ENCODE data around the gene CTIF. TPM values are rescaled to one million over a fixed set of nuclear protein-coding genes. Genes with fewer than 3 reads are reported as not detected.

Gene CTIF
- polyA plus RNA-seq, 3 donors: 0.38 to 8.7 (median 1.2) TPM

DNA sequence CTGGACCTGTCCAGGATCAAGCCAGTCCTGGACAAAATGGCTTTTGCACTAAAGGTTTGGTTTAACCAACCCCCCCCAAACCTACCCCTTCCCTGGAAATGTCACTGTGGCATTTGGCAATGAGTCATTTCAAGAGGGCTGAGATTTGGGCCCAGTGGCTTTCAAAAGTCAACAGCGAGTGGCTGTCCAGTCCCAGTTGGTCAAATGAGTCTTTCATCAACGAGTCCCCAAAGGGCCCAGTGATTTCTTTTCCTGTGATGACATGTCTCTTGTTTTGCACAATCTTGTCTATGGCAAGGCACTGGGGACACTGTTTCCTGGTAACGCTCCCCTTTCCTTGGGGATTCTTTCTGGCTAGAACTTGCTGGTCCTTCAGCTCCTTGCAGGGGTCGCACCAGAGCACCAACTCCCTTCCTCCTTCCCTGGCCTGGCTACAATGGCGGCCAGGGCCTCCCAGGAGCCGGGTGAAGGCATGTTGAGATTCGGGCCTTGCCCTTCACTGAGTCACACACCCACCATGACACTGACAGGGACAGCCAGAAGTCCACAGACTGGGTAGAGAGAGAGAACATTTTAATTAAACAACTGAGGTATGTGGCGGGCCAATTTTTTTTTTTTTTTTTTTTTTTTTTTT is 324.7 kb downstream of the CTIF start:
- Histone ChIP-seq H3K27ac (ENCODE audit: low read depth in 1 of 2, low read length in 2 of 2) (no peak overlapping the region), H3K4me2 (replicated peaks; ENCODE audit: extremely low read depth, low read length, poor library complexity, severe bottlenecking) (no peak overlapping the region), H3K79me2 (ENCODE audit: insufficient read depth, low read length) (no peaks in the 10 kb centered on the region), H3K9ac (ENCODE audit: insufficient read depth, low read length, poor library complexity, severe bottlenecking) (no peak overlapping the region), H3K9me3 (replicated peaks in 1 of 2; ENCODE audit: control insufficient read depth in 1 of 2, insufficient read depth in 1 of 2, low read length in 2 of 2) (peaks cover 6 to 7% of the 10 kb centered on the region in 2 donors), H3K36me3 (replicated peaks in 1 of 2; ENCODE audit: control insufficient read depth in 1 of 2, insufficient read depth in 2 of 2, low read length in 2 of 2) (no peaks in the 10 kb centered on the region), H3K27me3 (ENCODE audit: control insufficient read depth in 2 of 2, insufficient read depth in 2 of 2, low read length in 2 of 2) (no peaks in the 10 kb centered on the region), H3K4me3 (replicated peaks in 1 of 3; ENCODE audit: low read depth in 2 of 3, low read length in 3 of 3) (no peak overlapping the region), H3K4me1 (ENCODE audit: control insufficient read depth in 1 of 2, insufficient read depth in 2 of 2, low read length in 2 of 2) (peaks cover under 1% of the 10 kb centered on the region in 2 donors), H2AFZ (ENCODE audit: insufficient read depth, low read depth, low read length, poor library complexity, severe bottlenecking) (no peak overlapping the region), H4K20me1 (ENCODE audit: insufficient read depth, low read length) (no peaks in the 10 kb centered on the region)
- H3K27me3 Mint-ChIP-seq (ENCODE audit: low read depth in 3 of 3): peaks cover 0 to 2% (median under 1%) of the 10 kb centered on the region in 3 donors
- peaks cover 15% of the 10 kb centered on the region for H3K4me1 Mint-ChIP-seq
- intact Hi-C loops (cut with micrococcal nuclease): no loop called here
- no peak overlapping the region for H3K4me3 Mint-ChIP-seq
- H3K27ac Mint-ChIP-seq: peak overlapping the region in 4 of 7 donors; percentile 4 to 63 (median 62)
- TF ChIP-seq, protein P1, sequence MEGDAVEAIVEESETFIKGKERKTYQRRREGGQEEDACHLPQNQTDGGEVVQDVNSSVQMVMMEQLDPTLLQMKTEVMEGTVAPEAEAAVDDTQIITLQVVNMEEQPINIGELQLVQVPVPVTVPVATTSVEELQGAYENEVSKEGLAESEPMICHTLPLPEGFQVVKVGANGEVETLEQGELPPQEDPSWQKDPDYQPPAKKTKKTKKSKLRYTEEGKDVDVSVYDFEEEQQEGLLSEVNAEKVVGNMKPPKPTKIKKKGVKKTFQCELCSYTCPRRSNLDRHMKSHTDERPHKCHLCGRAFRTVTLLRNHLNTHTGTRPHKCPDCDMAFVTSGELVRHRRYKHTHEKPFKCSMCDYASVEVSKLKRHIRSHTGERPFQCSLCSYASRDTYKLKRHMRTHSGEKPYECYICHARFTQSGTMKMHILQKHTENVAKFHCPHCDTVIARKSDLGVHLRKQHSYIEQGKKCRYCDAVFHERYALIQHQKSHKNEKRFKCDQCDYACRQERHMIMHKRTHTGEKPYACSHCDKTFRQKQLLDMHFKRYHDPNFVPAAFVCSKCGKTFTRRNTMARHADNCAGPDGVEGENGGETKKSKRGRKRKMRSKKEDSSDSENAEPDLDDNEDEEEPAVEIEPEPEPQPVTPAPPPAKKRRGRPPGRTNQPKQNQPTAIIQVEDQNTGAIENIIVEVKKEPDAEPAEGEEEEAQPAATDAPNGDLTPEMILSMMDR (IDR thresholded peaks at IDR 0.05): no peak
- 67% methylated on average over 3 of the region's 8 CpGs for WGBS (ENCODE audit: insufficient coverage)
- peaks cover 11 to 19% of the 10 kb centered on the region in 2 donors for H3K36me3 Mint-ChIP-seq
- peaks cover 3 to 16% (median 10%) of the 10 kb centered on the region in 7 donors for H3K9me3 Mint-ChIP-seq
- DNase-seq: peak in 2 of 3 donors; percentile 58 to 63

GRCh38 chr18:48864876-48865275 is 326.0 kb downstream of the CTIF start:
- WGBS (ENCODE audit: insufficient coverage): 99% methylated on average over 12 of the region's 15 CpGs
- no peak overlapping the region for H2AFZ ChIP-seq (ENCODE audit: insufficient read depth, low read depth, low read length, poor library complexity, severe bottlenecking)
- H3K4me1 ChIP-seq (ENCODE audit: control insufficient read depth in 1 of 2, insufficient read depth in 2 of 2, low read length in 2 of 2): peaks cover 9 to 13% of the 10 kb centered on the region in 2 donors
- H3K9ac ChIP-seq (ENCODE audit: insufficient read depth, low read length, poor library complexity, severe bottlenecking): no peak overlapping the region
- no peaks in the 10 kb centered on the region for H4K20me1 ChIP-seq (ENCODE audit: insufficient read depth, low read length)
- H3K4me3 Mint-ChIP-seq: no peak overlapping the region
- H3K9me3 Mint-ChIP-seq: peaks cover 3 to 18% (median 10%) of the 10 kb centered on the region in 7 donors
- H3K36me3 ChIP-seq (replicated peaks in 1 of 2; ENCODE audit: control insufficient read depth in 1 of 2, insufficient read depth in 2 of 2, low read length in 2 of 2): no peaks in the 10 kb centered on the region
- peaks cover 9 to 12% of the 10 kb centered on the region in 2 donors for H3K36me3 Mint-ChIP-seq
- H3K27me3 Mint-ChIP-seq (ENCODE audit: low read depth in 3 of 3): peaks cover 0 to 6% (median 3%) of the 10 kb centered on the region in 3 donors
- H3K27me3 ChIP-seq (ENCODE audit: control insufficient read depth in 2 of 2, insufficient read depth in 2 of 2, low read length in 2 of 2): no peaks in the 10 kb centered on the region
- TF ChIP-seq, protein P1 (IDR thresholded peaks at IDR 0.05): no peak
- intact Hi-C loops (cut with micrococcal nuclease): loop anchor here in 1 of 2 donors (5.0 kb wide), 1 partner anchor 33 kb away; no protein-coding TSS in a partner anchor
- peaks cover 6 to 7% of the 10 kb centered on the region in 2 donors for H3K9me3 ChIP-seq (replicated peaks in 1 of 2; ENCODE audit: control insufficient read depth in 1 of 2, insufficient read depth in 1 of 2, low read length in 2 of 2)
- no peak overlapping the region for H3K4me3 ChIP-seq (replicated peaks in 1 of 3; ENCODE audit: low read depth in 2 of 3, low read length in 3 of 3)
- H3K27ac Mint-ChIP-seq: peak overlapping the region in 1 of 7 donors; percentile 30
- H3K4me2 ChIP-seq (replicated peaks; ENCODE audit: extremely low read depth, low read length, poor library complexity, severe bottlenecking): no peak overlapping the region
- H3K79me2 ChIP-seq (ENCODE audit: insufficient read depth, low read length): no peaks in the 10 kb centered on the region
- DNase-seq: no peak
- H3K27ac ChIP-seq (ENCODE audit: low read depth in 1 of 2, low read length in 2 of 2): no peak overlapping the region
- peaks cover 23% of the 10 kb centered on the region for H3K4me1 Mint-ChIP-seq
